G401 (cell line): ENCODE measurements around the gene CD9. TPM values are rescaled to one million over a fixed set of nuclear protein-coding genes. Genes with fewer than 3 reads are reported as not detected.
"Not testable (repeated sequence)": the region's sequence is repeated elsewhere in the genome, so short reads cannot be mapped to it uniquely, and the experiment has no call there.

Source experiments
- DNase-seq: peaks from one replicate; pipeline ENCODE4 v3.0.0-alpha.2; 2015; ENCODE audit warnings: low spot score
- in situ Hi-C: cut with HindIII; loops from 2 replicates; pipeline ENCODE4 v1.10.0; 2016; ENCODE audit warnings: low sequenced_read_pairs, mixed read lengths
- total RNA-seq: library from RNA; depleted of rRNA; stranded (reverse); fragments of >200 nt; shearing (Covaris generic); gene quantifications from 2 replicates; pipeline ENCODE4 v1.2.3, GENCODE V29; 2014; rRNA removed

Gene CD9
- 34.3 and 46.6 TPM in 2 replicates for total RNA-seq

DNA sequence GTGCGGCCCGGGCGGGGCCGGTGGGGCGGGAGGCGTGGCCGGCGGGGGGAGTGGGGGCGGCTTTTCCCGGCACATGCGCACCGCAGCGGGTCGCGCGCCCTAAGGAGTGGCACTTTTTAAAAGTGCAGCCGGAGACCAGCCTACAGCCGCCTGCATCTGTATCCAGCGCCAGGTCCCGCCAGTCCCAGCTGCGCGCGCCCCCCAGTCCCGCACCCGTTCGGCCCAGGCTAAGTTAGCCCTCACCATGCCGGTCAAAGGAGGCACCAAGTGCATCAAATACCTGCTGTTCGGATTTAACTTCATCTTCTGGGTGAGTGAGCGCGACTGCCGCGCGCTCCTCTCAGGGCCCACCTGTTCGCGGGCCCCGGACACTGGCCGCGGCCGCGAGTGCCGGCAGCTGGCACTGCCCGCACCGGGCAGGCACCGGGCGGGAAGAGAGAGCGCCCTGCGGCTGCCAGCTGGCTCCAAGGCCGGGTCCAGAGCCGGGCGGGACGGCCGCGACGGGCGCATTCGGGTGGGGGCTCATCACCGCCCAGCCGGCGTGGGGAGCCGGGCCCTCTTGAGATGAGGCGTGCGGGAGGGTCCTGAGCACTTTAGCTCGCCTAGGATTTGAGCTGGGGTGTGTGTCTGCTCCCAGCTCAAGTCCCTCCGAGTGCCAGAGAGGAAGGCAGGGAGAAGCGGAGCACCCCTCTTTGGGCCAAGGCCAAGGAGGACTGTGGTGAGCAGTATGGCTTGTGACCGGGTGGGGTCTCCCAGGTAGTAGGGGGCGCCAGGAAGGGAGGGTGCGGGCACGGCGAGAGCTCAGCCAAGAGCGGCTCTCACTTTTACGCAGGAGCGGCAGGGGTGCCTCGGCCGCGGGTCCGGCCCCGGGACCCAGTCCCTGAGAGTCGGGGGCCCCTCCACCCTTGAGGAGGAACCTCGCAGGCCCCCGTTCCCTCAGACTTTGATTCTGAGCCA, at the start of gene CD9:
TSS of gene CD9 (plus strand) at position 145 of the 957 bp plus-strand sequence. CDS start at position 245, 100 bp downstream.
- in situ Hi-C loops, result no loop called here
- DNase-seq, result no peak

DNA sequence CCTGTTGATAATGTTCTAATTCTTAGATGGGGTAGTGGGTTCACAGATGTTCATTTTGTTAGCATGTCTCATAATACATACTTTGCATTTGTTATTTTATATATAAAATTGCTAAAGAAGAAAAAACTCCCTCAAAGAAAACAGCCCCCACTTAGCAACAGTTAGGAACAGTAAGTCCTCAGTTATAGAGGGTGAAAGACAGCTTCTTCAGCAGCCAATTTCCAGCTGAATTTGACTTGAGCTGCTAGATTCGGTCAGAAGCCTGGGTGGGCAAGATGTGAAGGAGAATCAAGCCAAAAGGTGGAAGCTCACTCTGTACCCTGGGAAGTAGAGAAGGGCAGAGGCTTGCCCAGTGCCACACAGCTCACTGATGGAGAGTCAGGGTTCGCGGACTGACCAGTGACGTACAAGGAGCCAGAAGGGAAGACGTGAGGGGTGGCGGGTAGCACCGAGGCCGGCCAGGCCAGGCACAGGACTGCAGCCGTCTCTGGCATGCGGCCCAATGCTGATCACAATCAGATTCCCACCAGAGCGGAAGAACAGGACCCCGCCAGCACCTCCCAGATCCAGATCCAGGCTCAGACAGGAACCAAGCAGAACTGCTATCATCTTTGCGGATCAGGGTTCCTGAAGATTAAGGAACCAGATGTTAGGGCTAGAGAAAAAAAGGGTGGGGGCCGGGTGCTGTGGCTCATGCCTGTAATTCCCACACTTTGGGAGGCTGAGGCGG, 45.3 kb upstream of the CD9 start:
- in situ Hi-C loops, result no loop called here
- DNase-seq, result no peak

GRCh38 chr12:6157482-6157881, 42.7 kb upstream of the CD9 start:
- in situ Hi-C loops, result no loop called here
- no peak for DNase-seq

GRCh38 chr12:6158255-6158654, 41.9 kb upstream of the CD9 start:
- in situ Hi-C loops, result no loop called here

GRCh38 chr12:6158749-6159148, 41.5 kb upstream of the CD9 start:
- no peak for DNase-seq
- in situ Hi-C loops, result no loop called here

More at GRCh38 chr12:6158255-6158654, 41.9 kb upstream of the CD9 start:
- DNase-seq, result no peak

GRCh38 chr12:6159166-6160011, 40.8 kb upstream of the CD9 start:
- in situ Hi-C loops, DNase-seq: not testable (repeated sequence)

DNA sequence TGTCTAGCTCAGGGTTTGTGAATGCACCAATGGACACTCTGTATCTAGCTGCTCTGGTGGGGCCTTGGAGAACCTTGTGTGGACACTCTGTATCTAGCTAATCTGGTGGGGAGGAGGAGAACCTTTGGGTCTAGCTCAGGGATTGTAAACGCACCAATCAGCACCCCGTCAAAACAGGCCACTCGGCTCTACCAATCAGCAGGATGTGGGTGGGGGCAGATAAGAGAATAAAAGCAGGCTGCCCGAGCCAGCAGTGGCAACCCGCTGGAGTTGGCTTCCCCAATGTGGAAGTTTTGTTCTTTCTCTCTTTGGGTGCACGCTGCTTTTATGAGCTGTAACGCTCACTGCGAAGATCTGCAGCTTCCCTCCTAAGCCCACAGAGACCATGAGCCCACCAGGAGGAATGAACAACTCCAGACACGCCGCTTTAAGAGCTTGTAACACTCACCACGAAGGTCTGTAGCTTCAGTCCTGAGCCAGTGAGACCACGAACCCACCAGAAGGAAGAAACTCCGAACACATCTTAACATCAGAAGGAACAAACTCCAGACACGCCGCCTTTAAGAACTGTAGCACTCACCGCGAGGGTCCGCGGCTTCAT, 40.1 kb upstream of the CD9 start:
- in situ Hi-C loops, DNase-seq: not testable (repeated sequence)

DNA sequence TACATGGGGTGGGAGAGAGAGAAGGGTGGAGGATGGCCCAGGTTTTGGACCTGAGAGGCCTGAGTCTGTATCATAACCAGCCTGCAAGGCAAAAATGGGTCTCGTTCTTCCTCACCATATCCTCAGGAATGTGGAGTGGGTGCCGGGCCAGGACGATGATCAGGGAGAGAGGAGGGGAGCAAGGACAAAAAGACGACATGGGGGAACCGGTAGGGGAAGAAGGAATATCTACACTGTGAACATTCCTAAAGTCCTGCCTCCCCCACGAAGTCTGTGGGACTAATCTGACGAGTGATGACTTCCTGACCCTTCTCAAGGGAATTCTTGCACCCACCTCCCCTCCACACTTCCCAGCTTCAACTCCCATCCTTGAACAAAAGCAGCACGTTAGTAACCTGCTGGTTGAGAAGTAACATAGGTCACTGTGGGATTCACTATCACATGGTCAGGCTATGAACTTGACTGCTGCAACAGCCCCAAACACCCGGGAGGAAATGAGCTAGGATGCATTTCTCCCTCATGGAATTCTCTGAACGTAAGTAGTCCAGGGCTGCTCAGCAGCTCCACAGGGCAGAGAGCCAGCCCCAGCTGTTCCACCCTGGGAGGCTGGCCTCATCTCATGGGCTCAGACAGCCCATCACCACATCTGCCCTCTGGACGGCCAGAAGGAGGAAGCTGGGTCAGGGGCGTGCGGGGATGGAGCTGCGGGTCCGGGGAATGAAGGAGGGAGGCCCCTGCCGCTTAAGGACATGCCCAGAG, 38.9 kb upstream of the CD9 start:
- DNase-seq, result no peak

GRCh38 chr12:6163416-6164060, 36.7 kb upstream of the CD9 start:
- in situ Hi-C loops, result no loop called here
- DNase-seq, result no peak

More for the DNA sequence above, 38.9 kb upstream of the CD9 start:
- in situ Hi-C loops, result no loop called here

GRCh38 chr12:6165395-6165794, 34.8 kb upstream of the CD9 start:
- no peak for DNase-seq
- in situ Hi-C loops, result no loop called here

- in situ Hi-C loops, result no loop called here
- no peak for DNase-seq
Measured at GRCh38 chr12:6166808-6167207, 33.4 kb upstream of the CD9 start.

DNA sequence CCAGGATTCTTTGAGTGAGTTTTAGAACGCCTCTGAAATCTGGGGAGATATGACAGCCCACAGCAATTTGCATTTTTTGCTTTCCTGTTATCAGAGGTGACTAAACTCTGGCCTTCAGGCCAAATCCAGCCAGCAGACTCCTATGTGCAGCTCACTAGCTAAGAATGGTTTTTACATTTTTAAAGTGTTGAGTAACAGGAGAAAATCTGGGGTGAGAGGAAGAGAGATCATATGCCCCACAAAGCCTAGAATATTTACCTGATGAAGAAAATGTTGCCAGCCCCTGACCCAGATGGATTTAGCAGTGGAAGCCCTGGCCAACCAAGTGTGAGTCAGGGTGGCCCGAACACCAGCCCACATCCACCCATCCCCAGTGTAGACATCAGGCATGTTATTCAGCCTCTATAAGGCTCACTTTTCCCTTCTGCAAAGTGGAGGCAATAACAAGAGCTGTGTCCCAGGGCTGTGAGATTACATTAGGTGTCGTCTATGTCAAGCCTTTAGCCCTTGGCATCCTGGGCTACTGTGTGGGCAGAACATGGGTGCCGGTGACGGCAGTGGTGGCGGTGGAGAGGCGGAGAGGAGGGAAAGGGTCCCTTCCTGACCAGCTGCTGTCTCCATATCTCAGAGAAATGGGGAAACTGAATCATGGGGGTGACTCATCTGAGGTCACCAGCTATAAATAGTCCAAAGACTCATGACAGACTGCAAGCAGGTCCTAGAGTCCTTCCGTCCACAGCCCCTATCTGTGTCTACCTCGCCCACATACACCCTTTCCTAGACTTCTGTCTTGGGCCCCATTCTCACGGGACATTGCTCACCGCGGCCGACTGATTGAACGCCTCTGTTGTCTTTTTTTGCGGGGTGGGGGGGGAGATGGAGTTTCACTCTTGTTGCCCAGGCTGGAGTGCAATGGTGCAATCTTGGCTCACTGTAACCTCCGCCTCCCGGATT, 32.6 kb upstream of the CD9 start:
- DNase-seq, result no peak
- in situ Hi-C loops, result no loop called here

DNA sequence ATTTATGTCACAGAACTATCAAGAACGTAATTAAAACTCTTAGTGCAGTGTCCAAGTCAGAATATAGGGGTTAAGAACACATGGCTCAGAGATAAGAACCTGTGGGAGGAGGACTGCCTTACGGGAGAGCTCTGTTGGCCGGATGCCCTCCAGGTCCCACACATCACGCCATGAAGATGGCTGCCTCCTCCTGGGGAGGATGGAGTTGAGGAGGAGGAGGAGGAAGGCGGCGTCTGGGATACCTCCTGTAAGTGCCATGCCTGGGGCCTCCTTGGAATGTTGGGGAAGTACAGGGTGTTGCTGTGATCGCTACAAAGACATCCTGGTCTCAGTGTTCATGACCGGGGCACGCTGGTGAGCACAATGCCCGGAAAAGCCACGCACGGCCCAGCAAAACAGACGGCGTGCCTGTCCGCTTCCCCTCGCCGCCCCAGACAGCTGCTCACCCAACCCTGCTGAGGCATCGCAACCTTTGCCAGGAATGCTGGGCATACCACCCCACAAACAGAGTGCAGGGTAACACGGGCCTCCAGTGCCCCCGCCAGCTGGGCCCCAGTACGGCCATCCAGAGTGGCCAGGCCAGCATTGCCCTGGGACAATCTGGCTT, 28.7 kb upstream of the CD9 start:
- in situ Hi-C loops, result no loop called here
- no peak for DNase-seq

GRCh38 chr12:6172086-6172485, 28.1 kb upstream of the CD9 start:
- in situ Hi-C loops, result no loop called here
- DNase-seq, result no peak

DNA sequence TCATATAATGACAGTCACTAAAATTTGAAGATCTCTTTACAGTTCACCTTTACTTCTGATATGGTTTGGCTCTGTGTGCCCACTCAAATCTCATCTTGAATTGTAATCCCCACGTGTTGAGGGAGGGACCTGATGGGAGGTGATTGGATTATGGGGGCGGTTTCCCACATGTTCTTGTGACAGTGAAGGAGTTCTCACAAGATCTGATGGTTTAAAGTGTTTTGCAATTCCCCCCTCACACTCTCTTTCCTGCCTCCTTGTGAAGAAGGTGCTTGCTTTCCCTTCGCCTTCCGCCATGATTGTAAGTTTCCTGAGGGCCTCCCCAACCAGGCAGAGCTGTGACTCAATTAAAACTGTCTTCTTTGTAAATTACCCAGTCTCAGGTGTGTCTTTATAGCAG, 27.3 kb upstream of the CD9 start:
- in situ Hi-C loops, result no loop called here
- no peak for DNase-seq

DNA sequence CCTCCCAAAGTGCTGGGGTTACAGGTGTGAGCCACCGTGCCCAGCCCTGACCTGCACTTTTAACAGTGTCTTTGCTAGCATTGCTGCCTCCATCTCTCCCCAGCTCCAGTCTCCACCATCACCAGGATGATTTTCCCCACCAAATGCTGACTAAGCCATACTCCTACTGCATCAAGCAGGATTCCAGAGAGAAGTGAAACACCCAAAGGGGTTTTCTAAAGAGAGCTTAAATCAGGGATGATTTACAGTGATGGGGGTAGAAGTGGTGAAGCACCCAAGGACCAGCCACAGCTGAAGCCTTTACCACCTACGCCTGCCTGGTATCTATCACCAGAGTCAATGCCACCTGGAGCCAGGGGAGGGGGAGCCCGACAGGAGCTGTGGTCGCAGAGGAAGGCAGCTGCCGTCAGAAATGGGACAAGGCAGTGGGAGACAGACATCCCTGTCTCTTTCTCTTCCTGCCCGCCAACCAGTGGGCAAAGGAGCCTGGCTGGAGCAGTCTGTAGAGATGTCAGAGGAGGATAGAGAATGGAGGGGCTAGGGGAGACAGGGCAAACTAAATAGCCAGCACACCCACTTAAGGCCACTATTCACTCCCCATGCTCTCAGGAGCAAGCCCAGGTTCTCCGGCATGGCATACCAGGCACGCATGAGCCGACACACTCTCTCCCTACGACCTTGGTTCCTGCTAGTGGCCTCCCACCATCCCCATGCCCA, 22.4 kb upstream of the CD9 start:
- in situ Hi-C loops, result no loop called here
- no peak for DNase-seq
